IPS-18a (cell line): ENCODE measurements around the gene IL12A.

Experiments used
- H3K27ac ChIP-seq: one replicate; pipeline ENCODE4 v1.5.1; 2013; ENCODE audit warnings: low read length
- H3K27me3 ChIP-seq: one replicate; pipeline ENCODE4 v1.6.1; 2013; ENCODE audit warnings: mild to moderate bottlenecking, low read length; ENCODE audit not compliant: control insufficient read depth, insufficient read depth
- H3K36me3 ChIP-seq: one replicate; pipeline ENCODE4 v1.6.1; 2013; ENCODE audit warnings: low read depth, low read length; ENCODE audit not compliant: control insufficient read depth
- H3K4me1 ChIP-seq: one replicate; pipeline ENCODE4 v1.6.1; 2013; ENCODE audit warnings: low read depth, low read length; ENCODE audit not compliant: control insufficient read depth
- H3K4me3 ChIP-seq: one replicate; pipeline ENCODE4 v1.5.1; 2013; ENCODE audit warnings: low read length
- H3K9ac ChIP-seq: one replicate; pipeline ENCODE4 v1.6.1; 2013; ENCODE audit warnings: mild to moderate bottlenecking, low read length, moderate library complexity
- H3K9me3 ChIP-seq: one replicate; pipeline ENCODE4 v1.6.1; 2013; ENCODE audit warnings: low read depth, low read length; ENCODE audit not compliant: control insufficient read depth

IL12A gene

GRCh38 chr3:159964166-159964973 lies 24.3 kb upstream of the IL12A start:
- H3K27ac ChIP-seq = no peak overlapping the region
- no peak overlapping the region for H3K9ac ChIP-seq
- H3K27me3 ChIP-seq = no peaks in the 10 kb centered on the region
- no peak overlapping the region for H3K4me3 ChIP-seq
- no peaks in the 10 kb centered on the region for H3K4me1 ChIP-seq
- no peaks in the 10 kb centered on the region for H3K9me3 ChIP-seq
- H3K36me3 ChIP-seq = no peaks in the 10 kb centered on the region

DNA sequence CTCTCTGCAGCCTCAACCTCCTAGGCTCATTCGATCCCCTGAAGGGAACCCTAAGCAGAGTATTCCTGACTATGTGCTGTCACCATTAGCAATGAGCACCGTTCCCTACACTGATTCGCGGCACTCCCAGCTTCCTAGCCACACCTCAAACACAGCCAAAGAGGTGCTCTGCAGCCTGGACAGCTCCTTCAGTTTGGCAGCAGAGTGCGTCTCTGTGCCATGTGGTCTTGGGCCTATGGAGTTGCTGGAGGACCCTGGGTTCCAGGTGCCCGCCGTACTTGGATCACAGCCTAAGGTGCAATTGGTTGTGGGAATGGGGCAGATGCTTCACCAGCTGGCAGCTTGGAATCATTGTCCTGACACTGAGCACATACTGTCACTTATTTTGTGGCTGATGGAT lies 17.3 kb upstream of the IL12A start:
- Histone ChIP-seq H3K4me3 (no peak overlapping the region), H3K27me3 (no peaks in the 10 kb centered on the region), H3K27ac (no peak overlapping the region), H3K9ac (no peak overlapping the region), H3K9me3 (no peaks in the 10 kb centered on the region), H3K4me1 (no peaks in the 10 kb centered on the region), H3K36me3 (no peaks in the 10 kb centered on the region)

GRCh38 chr3:159977295-159977694 lies 11.3 kb upstream of the IL12A start:
- Histone ChIP-seq H3K27ac (no peak overlapping the region), H3K27me3 (no peaks in the 10 kb centered on the region), H3K9me3 (no peaks in the 10 kb centered on the region), H3K4me3 (no peak overlapping the region), H3K36me3 (no peaks in the 10 kb centered on the region), H3K4me1 (no peaks in the 10 kb centered on the region), H3K9ac (no peak overlapping the region)

GRCh38 chr3:159978353-159978752 lies 10.3 kb upstream of the IL12A start:
- H3K27ac ChIP-seq = no peak overlapping the region
- H3K36me3 ChIP-seq = no peaks in the 10 kb centered on the region
- no peak overlapping the region for H3K9ac ChIP-seq
- peaks cover 3% of the 10 kb centered on the region for H3K4me1 ChIP-seq
- H3K9me3 ChIP-seq = no peaks in the 10 kb centered on the region
- no peaks in the 10 kb centered on the region for H3K27me3 ChIP-seq
- H3K4me3 ChIP-seq = no peak overlapping the region

- Histone ChIP-seq H3K27ac (no peak overlapping the region), H3K4me3 (no peak overlapping the region), H3K4me1 (peaks cover 3% of the 10 kb centered on the region), H3K27me3 (no peaks in the 10 kb centered on the region), H3K9me3 (no peaks in the 10 kb centered on the region), H3K36me3 (no peaks in the 10 kb centered on the region), H3K9ac (no peak overlapping the region)
Measured at GRCh38 chr3:159978918-159979703, 9.5 kb upstream of the IL12A start.

DNA sequence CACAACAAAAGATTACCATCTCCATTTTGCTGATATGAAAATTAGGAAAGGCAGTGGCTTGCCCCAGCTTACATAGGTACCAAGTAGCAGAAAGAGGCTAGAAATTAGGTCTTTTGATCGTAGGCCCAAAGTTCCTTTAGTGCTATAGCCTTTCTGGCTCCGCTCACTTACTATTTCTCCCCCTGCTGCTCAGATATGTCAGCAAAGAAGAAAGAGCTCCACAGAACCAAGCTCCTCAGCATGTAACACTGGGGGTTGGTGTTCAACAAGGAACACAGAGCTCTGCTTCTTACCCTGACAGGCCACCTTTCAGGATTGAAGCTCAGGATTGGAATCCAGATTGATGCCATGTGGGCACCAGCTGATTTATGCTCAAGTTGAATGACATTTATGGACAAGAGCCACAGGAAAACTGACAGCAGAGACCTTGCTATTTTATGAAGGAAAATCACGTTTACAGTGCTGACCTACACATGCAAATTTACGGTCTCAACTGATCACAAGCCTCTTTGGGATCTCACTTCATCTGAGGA lies 6.1 kb upstream of the IL12A start:
- no peaks in the 10 kb centered on the region for H3K36me3 ChIP-seq
- H3K27me3 ChIP-seq = peaks cover under 1% of the 10 kb centered on the region
- no peak overlapping the region for H3K4me3 ChIP-seq
- H3K9ac ChIP-seq = no peak overlapping the region
- H3K27ac ChIP-seq = no peak overlapping the region
- no peaks in the 10 kb centered on the region for H3K9me3 ChIP-seq
- peaks cover 3% of the 10 kb centered on the region for H3K4me1 ChIP-seq

GRCh38 chr3:159987291-159987711 lies 1.3 kb upstream of the IL12A start:
- Histone ChIP-seq H3K36me3 (no peaks in the 10 kb centered on the region), H3K4me1 (peaks cover 8% of the 10 kb centered on the region), H3K27me3 (peaks cover 22% of the 10 kb centered on the region), H3K27ac (no peak overlapping the region), H3K4me3 (no peak overlapping the region), H3K9ac (no peak overlapping the region), H3K9me3 (no peaks in the 10 kb centered on the region)

DNA sequence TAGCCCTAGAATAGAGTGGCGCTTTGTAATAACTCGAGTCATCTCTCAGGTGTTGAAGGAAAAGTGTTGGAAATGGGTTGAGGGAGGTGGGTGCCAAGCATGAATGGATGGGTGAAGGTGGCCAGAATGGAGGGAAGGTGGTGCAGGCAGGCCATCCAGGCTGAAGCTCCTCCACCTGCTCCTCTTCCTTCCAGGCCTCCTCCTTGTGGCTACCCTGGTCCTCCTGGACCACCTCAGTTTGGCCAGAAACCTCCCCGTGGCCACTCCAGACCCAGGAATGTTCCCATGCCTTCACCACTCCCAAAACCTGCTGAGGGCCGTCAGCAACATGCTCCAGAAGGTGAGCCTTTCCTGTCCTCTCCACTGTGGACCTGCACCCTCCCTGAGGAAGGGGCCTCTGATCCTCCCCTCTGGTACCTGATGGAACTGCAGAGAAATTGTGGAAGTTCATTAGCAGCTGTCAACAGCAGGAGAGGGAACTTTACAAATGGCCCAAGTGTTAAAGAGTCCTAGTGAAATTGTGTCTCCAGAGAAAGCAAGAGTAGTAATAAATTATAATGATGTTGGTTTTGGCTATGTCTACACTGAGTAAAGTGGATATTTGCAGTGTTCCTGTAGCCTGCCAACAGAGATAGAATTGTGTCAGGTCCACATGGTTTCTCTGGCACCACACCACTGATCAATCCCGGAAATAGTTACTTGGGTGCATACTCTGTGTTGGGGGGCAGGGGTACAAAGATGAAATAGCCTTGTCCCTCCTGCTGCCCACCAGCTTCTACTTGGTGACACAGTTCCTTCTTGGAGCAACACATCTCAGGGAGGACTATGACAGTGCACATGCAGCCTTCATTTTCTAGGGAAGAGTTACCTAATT lies 1.6 kb downstream of the IL12A start:
- Histone ChIP-seq H3K9me3 (no peaks in the 10 kb centered on the region), H3K4me1 (peaks cover 15% of the 10 kb centered on the region), H3K9ac (no peak overlapping the region), H3K4me3 (no peak overlapping the region), H3K36me3 (no peaks in the 10 kb centered on the region), H3K27me3 (peaks cover 22% of the 10 kb centered on the region), H3K27ac (no peak overlapping the region)

DNA sequence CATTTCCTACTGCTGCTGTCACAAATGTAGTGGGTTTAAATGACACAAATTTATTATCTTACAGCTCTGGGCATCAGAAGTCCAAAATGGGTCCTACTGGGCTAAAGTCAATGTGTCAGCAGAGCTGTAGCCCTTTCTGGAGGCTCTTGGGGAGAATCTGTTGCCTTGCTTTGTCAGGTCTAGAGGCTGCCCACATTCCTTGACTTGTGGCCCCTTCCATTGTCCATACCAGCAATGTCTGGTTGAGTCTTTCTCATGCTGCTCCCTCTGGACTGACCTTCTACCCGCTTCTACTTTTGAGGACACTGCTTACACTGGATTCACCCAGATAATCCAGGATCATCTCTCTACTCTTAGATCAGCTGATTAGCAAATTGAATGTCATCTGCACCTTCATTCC lies 3.0 kb downstream of the IL12A start:
- Histone ChIP-seq H3K9ac (no peak overlapping the region), H3K27ac (no peak overlapping the region), H3K27me3 (peaks cover 22% of the 10 kb centered on the region), H3K4me1 (peaks cover 15% of the 10 kb centered on the region), H3K4me3 (no peak overlapping the region), H3K36me3 (no peaks in the 10 kb centered on the region), H3K9me3 (no peaks in the 10 kb centered on the region)

DNA sequence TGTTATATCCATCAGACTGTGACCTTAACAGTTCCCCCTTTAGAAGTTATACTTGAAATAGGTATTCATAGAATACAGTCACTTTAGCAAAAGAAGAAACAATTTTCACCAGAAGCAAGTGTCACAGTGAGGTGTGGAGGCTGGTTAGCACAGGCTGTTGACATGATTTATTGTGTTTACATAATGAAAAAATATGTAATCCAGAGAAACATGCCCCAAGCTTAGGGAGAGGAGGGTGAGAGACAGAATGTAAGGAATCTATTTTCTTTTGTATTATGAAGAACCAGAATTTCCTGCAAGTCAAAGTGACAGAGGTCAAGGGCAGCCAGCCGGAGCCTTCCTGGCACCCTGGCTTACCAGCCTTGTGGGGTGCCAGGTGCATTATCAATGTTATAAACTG lies 4.0 kb downstream of the IL12A start:
- H3K4me3 ChIP-seq = no peak overlapping the region
- no peak overlapping the region for H3K9ac ChIP-seq
- H3K36me3 ChIP-seq = no peaks in the 10 kb centered on the region
- H3K9me3 ChIP-seq = no peaks in the 10 kb centered on the region
- peaks cover 21% of the 10 kb centered on the region for H3K27me3 ChIP-seq
- H3K4me1 ChIP-seq = peaks cover 15% of the 10 kb centered on the region
- H3K27ac ChIP-seq = no peak overlapping the region

DNA sequence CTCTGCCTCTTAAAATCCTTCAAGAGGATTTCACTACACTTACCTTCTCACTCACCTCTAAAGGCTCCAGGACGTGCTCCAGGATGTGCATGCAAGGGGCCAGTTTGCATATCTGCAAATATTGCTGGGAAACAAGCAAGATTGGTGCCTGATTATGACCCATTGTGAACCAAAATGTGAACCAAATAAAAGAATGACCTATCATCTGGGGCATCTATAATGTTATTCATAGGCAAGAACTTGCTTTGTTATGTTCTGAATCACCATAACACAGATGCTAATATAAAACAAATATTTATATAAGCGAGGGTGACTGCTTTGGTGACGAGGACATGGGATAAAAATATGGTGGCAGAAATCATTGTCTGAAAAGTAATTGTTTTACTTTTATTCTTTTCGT lies 5.5 kb downstream of the IL12A start:
- Histone ChIP-seq H3K9ac (no peak overlapping the region), H3K27ac (no peak overlapping the region), H3K4me3 (no peak overlapping the region), H3K36me3 (no peaks in the 10 kb centered on the region), H3K27me3 (peaks cover 11% of the 10 kb centered on the region), H3K9me3 (no peaks in the 10 kb centered on the region), H3K4me1 (peaks cover 10% of the 10 kb centered on the region)
